GM12891 (cell line): ENCODE data around the gene FAM114A2.

ENCODE experiments used
- PAX5 ChIP-seq: IDR thresholded peaks from 2 replicates; pipeline ENCODE4 v1.6.1; 2011; ENCODE audit warnings: low read length, moderate library complexity, mild to moderate bottlenecking; ENCODE audit not compliant: insufficient read depth, severe bottlenecking
- POLR2A ChIP-seq: IDR thresholded peaks from 2 replicates; pipeline ENCODE4 v1.6.1; 2011; ENCODE audit warnings: low read depth, low read length, control low read depth
- POLR2AphosphoS5 ChIP-seq: IDR thresholded peaks from 2 replicates; pipeline ENCODE4 v1.6.1; 2011; ENCODE audit warnings: low read depth, low read length, control low read depth
- POU2F2 ChIP-seq: IDR thresholded peaks from 2 replicates; pipeline ENCODE4 v1.6.1; 2011; ENCODE audit warnings: low read depth, mild to moderate bottlenecking, control low read depth, low read length, moderate library complexity
- TAF1 ChIP-seq: IDR thresholded peaks from 2 replicates; pipeline ENCODE4 v1.6.1; 2011; ENCODE audit warnings: low read depth, low read length, control low read depth

DNA sequence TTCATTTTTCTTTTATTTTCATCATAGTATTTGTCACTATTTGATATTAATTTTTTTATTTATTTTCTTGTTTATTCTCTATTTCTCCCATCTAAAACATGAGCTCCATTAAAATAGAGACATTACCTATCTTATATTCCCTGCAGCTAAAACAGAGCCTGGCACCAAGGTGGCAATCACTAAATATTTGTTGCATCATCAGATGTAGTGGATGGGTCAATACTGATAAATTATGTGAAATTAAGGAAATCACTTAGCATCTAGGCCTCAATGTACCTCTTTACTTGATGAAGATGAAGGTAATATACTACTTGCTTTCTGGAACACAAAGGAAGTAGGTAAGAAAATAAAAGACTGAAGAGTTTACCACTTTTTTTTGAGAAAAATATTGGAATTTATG is 24.7 kb upstream of the FAM114A2 start:
- no peak for TF ChIP-seq POLR2AphosphoS5
- no peak for TF ChIP-seq TAF1
- no peak for TF ChIP-seq POLR2A
- TF ChIP-seq POU2F2 = no peak
- TF ChIP-seq PAX5 = no peak
